ENCODE data around the gene ZNF691.
"Not testable (repeated sequence)": the region's sequence is repeated elsewhere in the genome, so short reads cannot be mapped to it uniquely, and the experiment has no call there.

ZNF691 gene

DNA sequence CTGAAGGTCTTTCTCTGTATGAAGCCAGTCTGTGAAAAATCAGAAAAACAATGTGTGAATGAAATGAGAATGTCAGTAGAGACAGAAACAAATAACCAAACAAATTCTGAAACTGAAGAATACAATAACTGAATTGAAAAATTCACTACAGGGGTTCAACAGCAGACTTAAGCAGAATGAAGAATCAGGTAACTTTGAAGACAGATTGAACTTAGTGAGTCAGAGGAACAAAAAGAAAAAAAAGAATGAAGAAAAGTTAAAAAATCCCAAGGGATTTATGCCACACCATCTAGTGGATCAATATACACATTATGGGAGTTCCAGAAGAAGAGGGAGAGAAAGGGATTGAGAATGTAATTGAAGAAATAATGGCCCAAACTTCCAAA is 14.6 kb downstream of the ZNF691 start:
- no peak overlapping the region for H3K27ac ChIP-seq
- no peak overlapping the region for H3K4me3 ChIP-seq (ENCODE audit: low read depth in 1 of 2, low read length in 1 of 2)
- H3K4me1 ChIP-seq (ENCODE audit: control insufficient read depth in 1 of 2, insufficient read depth in 1 of 2, low read depth in 1 of 2, low read length in 1 of 2): no peaks in the 10 kb centered on the region
- H3K36me3 ChIP-seq: no peaks in the 10 kb centered on the region
- no peaks in the 10 kb centered on the region for H3K9me3 ChIP-seq
- peaks cover 6% of the 10 kb centered on the region for H3K27me3 ChIP-seq
- TF ChIP-seq, protein P1, sequence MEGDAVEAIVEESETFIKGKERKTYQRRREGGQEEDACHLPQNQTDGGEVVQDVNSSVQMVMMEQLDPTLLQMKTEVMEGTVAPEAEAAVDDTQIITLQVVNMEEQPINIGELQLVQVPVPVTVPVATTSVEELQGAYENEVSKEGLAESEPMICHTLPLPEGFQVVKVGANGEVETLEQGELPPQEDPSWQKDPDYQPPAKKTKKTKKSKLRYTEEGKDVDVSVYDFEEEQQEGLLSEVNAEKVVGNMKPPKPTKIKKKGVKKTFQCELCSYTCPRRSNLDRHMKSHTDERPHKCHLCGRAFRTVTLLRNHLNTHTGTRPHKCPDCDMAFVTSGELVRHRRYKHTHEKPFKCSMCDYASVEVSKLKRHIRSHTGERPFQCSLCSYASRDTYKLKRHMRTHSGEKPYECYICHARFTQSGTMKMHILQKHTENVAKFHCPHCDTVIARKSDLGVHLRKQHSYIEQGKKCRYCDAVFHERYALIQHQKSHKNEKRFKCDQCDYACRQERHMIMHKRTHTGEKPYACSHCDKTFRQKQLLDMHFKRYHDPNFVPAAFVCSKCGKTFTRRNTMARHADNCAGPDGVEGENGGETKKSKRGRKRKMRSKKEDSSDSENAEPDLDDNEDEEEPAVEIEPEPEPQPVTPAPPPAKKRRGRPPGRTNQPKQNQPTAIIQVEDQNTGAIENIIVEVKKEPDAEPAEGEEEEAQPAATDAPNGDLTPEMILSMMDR (IDR thresholded peaks at IDR 0.05): no peak

DNA sequence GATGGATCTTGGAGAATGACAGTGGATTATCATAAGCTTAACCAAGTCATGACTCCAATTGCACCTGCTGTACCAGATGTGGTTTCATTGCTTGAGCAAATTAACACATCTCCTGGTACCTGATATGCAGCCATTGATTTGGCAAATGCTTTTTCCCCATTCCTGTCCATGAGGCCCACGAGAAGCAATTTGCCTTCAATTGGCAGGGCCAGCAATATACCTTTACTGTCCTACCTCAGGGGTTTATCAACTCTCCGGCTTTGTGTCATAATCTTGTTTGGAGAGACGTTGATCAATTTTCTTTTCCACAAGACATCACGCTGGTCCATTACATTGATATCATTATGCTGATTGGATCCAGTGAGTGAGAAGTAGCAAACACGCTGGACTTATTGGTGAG is 20.1 kb downstream of the ZNF691 start:
- Histone ChIP-seq H3K27ac (no peak overlapping the region), H3K36me3 (no peaks in the 10 kb centered on the region), H3K4me3 (ENCODE audit: low read depth in 1 of 2, low read length in 1 of 2) (no peak overlapping the region), H3K4me1 (ENCODE audit: control insufficient read depth in 1 of 2, insufficient read depth in 1 of 2, low read depth in 1 of 2, low read length in 1 of 2) (no peaks in the 10 kb centered on the region), H3K27me3 (peaks cover 6% of the 10 kb centered on the region), H3K9me3 (no peaks in the 10 kb centered on the region)
- TF ChIP-seq, protein P1 (IDR thresholded peaks at IDR 0.05): no peak

DNA sequence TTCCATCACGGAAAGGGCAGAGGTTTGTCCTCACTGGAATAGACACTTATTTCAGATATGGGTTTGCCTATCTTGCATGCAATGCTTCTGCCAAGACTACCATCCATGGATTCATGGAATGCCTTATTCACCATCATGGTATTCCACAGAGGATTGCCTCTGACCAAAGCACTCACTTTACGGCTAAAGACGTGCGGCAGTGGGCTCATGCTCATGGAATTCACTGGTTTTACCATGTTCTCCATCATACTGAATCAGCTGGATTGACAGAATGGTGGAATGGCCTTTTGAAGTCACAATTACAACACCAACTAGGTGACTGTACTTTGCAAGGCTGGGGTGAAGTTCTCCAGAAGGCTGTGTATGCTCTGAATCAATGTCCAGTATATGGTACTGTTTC is 22.1 kb downstream of the ZNF691 start:
- not testable (repeated sequence) for H3K27me3 ChIP-seq; H3K4me1 ChIP-seq (ENCODE audit: control insufficient read depth in 1 of 2, insufficient read depth in 1 of 2, low read depth in 1 of 2, low read length in 1 of 2); H3K9me3 ChIP-seq; H3K4me3 ChIP-seq (ENCODE audit: low read depth in 1 of 2, low read length in 1 of 2); H3K27ac ChIP-seq; H3K36me3 ChIP-seq

DNA sequence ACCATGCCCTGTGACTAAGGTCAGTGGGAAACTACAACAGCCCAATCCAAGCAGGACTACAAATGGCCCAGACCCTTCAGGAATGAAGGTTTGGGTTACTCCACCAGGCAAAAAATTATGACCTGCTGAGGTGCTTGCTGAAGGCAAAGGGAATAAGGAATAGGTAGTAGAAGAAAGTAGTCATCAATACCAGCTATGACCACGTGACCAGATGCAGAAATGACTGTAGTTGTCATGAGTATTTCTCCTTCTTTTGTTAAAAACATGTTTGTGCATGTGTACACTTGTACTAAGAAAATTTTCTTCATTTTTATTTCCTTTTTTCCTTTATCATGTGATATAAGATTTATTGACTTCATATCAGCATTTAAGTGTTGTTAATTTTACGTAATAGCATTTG is 22.8 kb downstream of the ZNF691 start:
- not testable (repeated sequence) for H3K4me1 ChIP-seq (ENCODE audit: control insufficient read depth in 1 of 2, insufficient read depth in 1 of 2, low read depth in 1 of 2, low read length in 1 of 2); H3K27ac ChIP-seq; H3K36me3 ChIP-seq; H3K27me3 ChIP-seq; H3K9me3 ChIP-seq; H3K4me3 ChIP-seq (ENCODE audit: low read depth in 1 of 2, low read length in 1 of 2)

DNA sequence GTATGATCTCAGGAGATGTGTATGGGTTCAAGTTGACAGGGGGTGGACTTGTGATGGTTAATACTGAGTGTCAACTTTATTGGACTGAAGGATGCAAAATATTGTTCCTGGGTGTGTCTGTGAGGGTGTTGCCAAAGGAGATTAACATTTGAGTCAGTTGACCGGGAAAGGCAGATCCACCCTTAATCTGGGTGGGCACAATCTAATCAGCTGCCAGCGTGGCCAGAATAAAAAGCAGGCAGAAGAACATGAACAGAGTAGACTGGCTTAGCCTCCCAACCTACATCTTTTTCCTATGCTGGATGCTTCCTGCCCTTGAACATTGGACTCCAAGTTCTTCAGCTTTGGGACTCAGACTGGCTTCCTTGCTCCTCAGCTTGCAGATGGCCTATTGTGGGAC is 23.3 kb downstream of the ZNF691 start:
- not testable (repeated sequence) for H3K9me3 ChIP-seq; H3K36me3 ChIP-seq; H3K4me1 ChIP-seq (ENCODE audit: control insufficient read depth in 1 of 2, insufficient read depth in 1 of 2, low read depth in 1 of 2, low read length in 1 of 2); H3K4me3 ChIP-seq (ENCODE audit: low read depth in 1 of 2, low read length in 1 of 2); H3K27me3 ChIP-seq; H3K27ac ChIP-seq

DNA sequence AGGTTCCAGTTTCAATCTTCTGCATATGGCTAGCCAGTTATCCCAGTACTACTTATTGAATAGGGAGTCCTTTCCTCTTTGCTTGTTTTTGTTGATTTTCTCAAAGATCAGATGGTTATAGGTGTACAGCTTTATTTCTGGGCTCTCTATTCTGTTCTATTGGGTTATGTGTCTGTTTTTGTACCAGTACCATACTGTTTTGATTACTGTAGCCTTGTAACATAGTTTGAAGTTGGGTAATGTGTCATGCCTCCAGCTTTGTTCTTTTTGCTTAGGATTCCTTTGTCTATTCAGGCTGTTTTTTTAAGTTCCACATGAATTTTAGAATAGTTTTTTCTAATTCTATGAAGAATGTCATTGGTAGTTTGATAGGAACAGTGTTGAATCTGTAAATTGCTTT is 26.7 kb downstream of the ZNF691 start:
- not testable (repeated sequence) for H3K36me3 ChIP-seq; H3K9me3 ChIP-seq; H3K27ac ChIP-seq; H3K4me1 ChIP-seq (ENCODE audit: control insufficient read depth in 1 of 2, insufficient read depth in 1 of 2, low read depth in 1 of 2, low read length in 1 of 2); H3K4me3 ChIP-seq (ENCODE audit: low read depth in 1 of 2, low read length in 1 of 2)
- peaks cover 10% of the 10 kb centered on the region for H3K27me3 ChIP-seq

DNA sequence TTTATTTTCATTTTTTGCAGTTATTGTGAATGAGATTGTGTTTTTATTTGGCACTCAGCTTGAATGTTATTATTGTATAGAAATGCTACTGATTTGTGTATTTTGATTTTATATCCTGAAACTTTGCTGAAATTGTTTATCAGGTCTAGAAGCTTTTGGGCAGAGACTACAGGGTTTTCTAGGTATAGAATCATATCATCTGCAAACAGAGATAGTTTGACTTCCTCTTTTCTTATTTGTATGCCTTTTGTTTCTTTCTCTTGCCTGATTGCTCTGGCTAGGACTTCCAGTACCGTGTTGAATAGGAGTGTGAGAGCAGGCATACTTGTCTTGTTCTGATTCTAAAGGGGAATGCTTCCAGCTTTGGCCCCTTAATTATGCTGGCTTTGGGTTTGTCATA is 27.3 kb downstream of the ZNF691 start:
- TF ChIP-seq, protein P1 (IDR thresholded peaks at IDR 0.05): no peak
- Histone ChIP-seq H3K4me3 (ENCODE audit: low read depth in 1 of 2, low read length in 1 of 2) (no peak overlapping the region), H3K36me3 (no peaks in the 10 kb centered on the region), H3K27me3 (peaks cover 13% of the 10 kb centered on the region), H3K4me1 (ENCODE audit: control insufficient read depth in 1 of 2, insufficient read depth in 1 of 2, low read depth in 1 of 2, low read length in 1 of 2) (no peaks in the 10 kb centered on the region), H3K9me3 (no peaks in the 10 kb centered on the region), H3K27ac (no peak overlapping the region)

DNA sequence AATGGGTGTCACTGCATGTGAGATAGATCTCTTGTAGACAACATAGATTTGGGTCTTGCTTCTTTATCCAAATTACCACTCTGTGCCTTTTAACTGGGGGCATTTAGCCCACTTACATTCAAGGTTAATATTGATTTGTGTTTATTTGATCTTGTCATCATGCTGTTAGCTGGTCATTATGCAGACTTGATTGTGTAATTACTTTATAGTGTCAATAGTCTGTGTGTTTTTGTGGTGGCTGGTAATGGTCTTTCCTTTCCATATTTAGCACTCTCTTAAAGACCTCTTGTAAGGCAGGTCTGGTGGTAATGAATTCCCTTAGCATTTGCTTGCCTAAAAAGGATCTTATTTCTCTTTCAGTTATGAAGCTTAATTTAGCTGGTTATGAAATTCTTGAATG is 29.6 kb downstream of the ZNF691 start:
- TF ChIP-seq, protein P1 (IDR thresholded peaks at IDR 0.05): no peak
- Histone ChIP-seq H3K4me1 (ENCODE audit: control insufficient read depth in 1 of 2, insufficient read depth in 1 of 2, low read depth in 1 of 2, low read length in 1 of 2) (no peaks in the 10 kb centered on the region), H3K36me3 (no peaks in the 10 kb centered on the region), H3K27me3 (peaks cover 15% of the 10 kb centered on the region), H3K9me3 (no peaks in the 10 kb centered on the region), H3K4me3 (ENCODE audit: low read depth in 1 of 2, low read length in 1 of 2) (no peak overlapping the region), H3K27ac (no peak overlapping the region)
